HepG2 (cell line): Measurements from ENCODE around the gene PPFIA3. TPM values are rescaled to one million over a fixed set of nuclear protein-coding genes. Genes with fewer than 3 reads are reported as not detected.

Source experiments
- ATAC-seq: fragments of 200-7000 bp; cut with Tn5 transposase; 3 replicates; pipeline ENCODE4 v1.9.1; 2020; ENCODE audit warnings: mild to moderate bottlenecking, moderate library complexity
- BruUV-seq: library from RNA; stranded (reverse); fragments of 400-500 nt; replicated peaks from 2 replicates; lab custom pipeline; 2021; lab: Mats Ljungman, UMichigan
- CTCF ChIA-PET: fragments of 300-600 bp; formaldehyde crosslinking; extraction: SDS; loops from one replicate; lab custom pipeline; 2021; ENCODE audit warnings: low total read pairs, inconsistent platforms, low intra/inter-chr PET ratio; lab: Yijun Ruan, JAX
- POLR2A ChIA-PET: fragments of 350-600 bp; sonication (Branson Sonifier 250); formaldehyde crosslinking; loops from one replicate; lab custom pipeline; 2020; ENCODE audit warnings: antibody characterized with exemption, inconsistent platforms; lab: Yijun Ruan, JAX
- DNase-seq: peaks from one replicate; pipeline ENCODE4 v3.0.0-alpha.2; 2015; ENCODE audit warnings: low spot score
- FAIRE-seq: peaks from 3 replicates; lab custom pipeline; 2011; peaks lifted over from hg19 to GRCh38; lab: Jason Lieb, UNC
- H2AFZ ChIP-seq: one replicate; pipeline ENCODE4 v1.6.1; 2011; ENCODE audit warnings: low read length, inconsistent platforms
- H3K27ac ChIP-seq: fragments of 300-600 bp; 3 replicates; pipeline ENCODE4 v1.8.0; 2011; ENCODE audit warnings: mixed run types, mild to moderate bottlenecking, mixed read lengths, low read length, inconsistent platforms; ENCODE audit not compliant: insufficient read depth; ENCODE audit errors: extremely low read length
- H3K27me3 ChIP-seq, 2 experiments: fragments of 200-600 bp in 1 of 2; 2 replicates in 1 of 2; 3 replicates in 1 of 2; pipeline versions ENCODE4 v1.6.0 to v1.8.0; 2011; ENCODE audit warnings: low read length in 2 of 2, mild to moderate bottlenecking in 2 of 2, moderate library complexity in 2 of 2, inconsistent platforms in 1 of 2; ENCODE audit not compliant: insufficient read depth in 2 of 2, control insufficient read depth in 1 of 2
- H3K36me3 ChIP-seq, 2 experiments: fragments of 200-600 bp in 1 of 2; replicated peaks in 1 of 2; 2 replicates in 1 of 2; 3 replicates in 1 of 2; pipeline versions ENCODE4 v1.5.1 to v1.8.0; 2011; ENCODE audit warnings: low read length in 2 of 2, inconsistent platforms in 1 of 2; ENCODE audit not compliant: insufficient read depth in 2 of 2, control insufficient read depth in 1 of 2
- H3K4me1 ChIP-seq: 2 replicates; pipeline ENCODE4 v1.5.1; 2012; ENCODE audit warnings: low read length, inconsistent platforms; ENCODE audit not compliant: insufficient read depth
- H3K4me2 ChIP-seq: 2 replicates; pipeline ENCODE4 v1.6.0; 2011; ENCODE audit warnings: low read depth, low read length, inconsistent platforms
- H3K4me3 ChIP-seq, 3 experiments: fragments of 200-600 bp in 1 of 3; sonication (generic), shearing (Covaris generic) in 1 of 3; replicated peaks in 1 of 3; 2 replicates each; pipeline ENCODE4 v1.5.1; 2011 to 2016; ENCODE audit warnings: low read length in 3 of 3, inconsistent platforms in 2 of 3, low read depth in 2 of 3, mild to moderate bottlenecking in 2 of 3, control low read depth in 1 of 3, mixed read lengths in 1 of 3; ENCODE audit not compliant: insufficient read depth in 1 of 3
- H3K79me2 ChIP-seq: one replicate; pipeline ENCODE4 v1.6.1; 2011; ENCODE audit warnings: low read length, inconsistent platforms; ENCODE audit not compliant: insufficient read depth
- H3K9ac ChIP-seq: 2 replicates; pipeline ENCODE4 v1.6.0; 2011; ENCODE audit warnings: mild to moderate bottlenecking, low read depth, low read length, inconsistent platforms; ENCODE audit not compliant: insufficient read depth
- H3K9me3 ChIP-seq: 2 replicates; pipeline ENCODE4 v1.5.1; 2012; ENCODE audit warnings: mild to moderate bottlenecking, low read length
- H4K20me1 ChIP-seq: 2 replicates; pipeline ENCODE4 v1.6.0; 2011; ENCODE audit warnings: inconsistent platforms, mild to moderate bottlenecking, low read length, moderate library complexity; ENCODE audit not compliant: insufficient read depth
- AGO2 ChIP-seq: fragments of 200-400 bp; formaldehyde crosslinking; optimal IDR thresholded peaks from 2 replicates; pipeline ENCODE3; 2017; ENCODE audit warnings: mild to moderate bottlenecking, low read depth, low read length, moderate library complexity
- CEBPB ChIP-seq: IDR thresholded peaks from 2 replicates; pipeline ENCODE4 v1.6.1; 2011; ENCODE audit warnings: low read depth, low read length, improper control_type of control experiment, borderline replicate concordance
- RBFOX2 ChIP-seq: fragments of 200-400 bp; formaldehyde crosslinking; IDR thresholded peaks from 2 replicates; pipeline ENCODE4 v1.6.1; 2017; ENCODE audit warnings: low read depth, mild to moderate bottlenecking, low read length
- RBM39 ChIP-seq: fragments of 200-400 bp; formaldehyde crosslinking; IDR thresholded peaks from one replicate; pipeline ENCODE4 v1.6.1; 2018; ENCODE audit warnings: antibody characterized with exemption, mild to moderate bottlenecking, low read depth, low read length; ENCODE audit not compliant: poor library complexity, severe bottlenecking
- ZBTB33 ChIP-seq: sonication (generic); formaldehyde crosslinking; IDR thresholded peaks from 2 replicates; pipeline ENCODE4 v1.4.0; 2020; ENCODE audit warnings: missing genetic modification reagents
- ZHX1 ChIP-seq: sonication (generic); formaldehyde crosslinking; IDR thresholded peaks from 2 replicates; pipeline ENCODE4 v1.8.1; 2022; ENCODE audit warnings: low read depth, mild to moderate bottlenecking, missing genetic modification reagents
- WGBS: methylation state at CpG from one replicate; pipeline ENCODE4 v1.1.6; 2017; ENCODE audit warnings: low lambda C conversion rate; 5-methylcytosine and 5-hydroxymethylcytosine counted together
- in situ Hi-C: cut with HindIII; loops from 2 replicates; pipeline ENCODE4 v1.10.0; 2017; ENCODE audit warnings: low pct_unique_long_range_greater_than_20kb; ENCODE audit not compliant: extremely low pct_ligation_motif_present
- intact Hi-C: fragments of 100-400 bp; cut with micrococcal nuclease; formaldehyde crosslinking; loops from one replicate; pipeline ENCODE4 v1.10.0; 2022; ENCODE audit not compliant: unreplicated experiment
- polyA plus RNA-seq, 8 experiments: library from polyadenylated mRNA; depleted of rRNA in 3 of 8; stranded (reverse) in 7 of 8; unstranded in 1 of 8; fragments of >200 nt; fragmentation: Illumina TruSeq in 4 of 8; extraction: Trizol in 4 of 8; gene quantifications; 2 replicates each; pipeline versions ENCODE4 v1.2.1 to v1.2.3, GENCODE V29; 2011 to 2016; ENCODE audit warnings: low read depth in 4 of 8, missing spikeins in 1 of 8, mixed read lengths in 1 of 8; ENCODE audit not compliant: insufficient read depth in 1 of 8
- total RNA-seq, 5 experiments: library from RNA; depleted of rRNA; stranded (reverse); fragments of >200 nt; fragmentation: Illumina TruSeq; extraction: Trizol; gene quantifications; 2 replicates each; pipeline ENCODE4 v1.2.3, GENCODE V29; 2016; ENCODE audit warnings: low read depth in 1 of 5

PPFIA3 gene
- total and polyA plus RNA-seq, 2 of the 13 experiments (the other 11 are each of a cell fraction or from before 2014, with no cell fraction given) = 6.7 to 8.6 TPM

GRCh38 chr19:49107625-49108459, 11.5 kb upstream of the PPFIA3 start:
- CTCF ChIA-PET = interaction anchor here (1.8 kb wide), 1 partner anchor 10 kb away, joined by 7 read pairs; no protein-coding TSS in a partner anchor
- H3K36me3 ChIP-seq = peaks cover 13 to 61% of the 10 kb centered on the region in 2 experiments; a peak in 4 of 5 replicates
- 0 out of 2 replicates have a peak, but pooled peaks have one; percentile 19 for TF ChIP-seq ZBTB33 (CRISPR knock-in tag)
- TF ChIP-seq AGO2 = peak; percentile 92
- TF ChIP-seq RBFOX2 = peak; percentile 76; the same call in 1 of the 2 replicates
- no peak for TF ChIP-seq CEBPB
- peak; percentile 15; the same call in 1 of the 2 replicates for TF ChIP-seq ZHX1 (CRISPR knock-in tag)
- TF ChIP-seq RBM39 = peak; percentile 36

More at GRCh38 chr19:49107625-49108459, 11.5 kb upstream of the PPFIA3 start:
- no peak overlapping the region for H3K4me3 ChIP-seq
- BruUV-seq = TSS peak; percentile 45
- H3K4me2 ChIP-seq = no peak overlapping the region
- FAIRE-seq = no peak
- POLR2A ChIA-PET = no interaction called here
- no peak overlapping the region for H3K9ac ChIP-seq
- no peak overlapping the region for H3K27ac ChIP-seq
- H3K79me2 ChIP-seq = no peaks in the 10 kb centered on the region
- 98% methylated on average over 89 of the region's 93 CpGs for WGBS
- no peaks in the 10 kb centered on the region for H3K27me3 ChIP-seq
- no peaks in the 10 kb centered on the region for H3K9me3 ChIP-seq
- in situ Hi-C loops = no loop called here
- intact Hi-C loops = no loop called here
- DNase-seq = no peak
- H3K4me1 ChIP-seq = peaks cover 3% of the 10 kb centered on the region
- H4K20me1 ChIP-seq = peaks cover 20% of the 10 kb centered on the region
- ATAC-seq = no peak
- no peak overlapping the region for H2AFZ ChIP-seq
